Measurements from ENCODE around the gene BBS1.
"Not testable (repeated sequence)": the region's sequence is repeated elsewhere in the genome, so short reads cannot be mapped to it uniquely, and the experiment has no call there.

Gene BBS1

GRCh38 chr11:66530927-66531709 lies 20.7 kb downstream of the BBS1 start:
- DNase-seq (ENCODE audit: insufficient read length) (no peak), FAIRE-seq (no peak)
- no peak for TF ChIP-seq TAF1 (IDR thresholded peaks at IDR 0.05; ENCODE audit: borderline replicate concordance, low read depth, low read length)
- TF ChIP-seq POLR2AphosphoS5 (IDR thresholded peaks at IDR 0.05; ENCODE audit: low read depth, low read length), result no peak
- no peak for TF ChIP-seq POLR2A (IDR thresholded peaks at IDR 0.05; ENCODE audit: low read depth, low read length)

GRCh38 chr11:66531841-66532240 lies 21.4 kb downstream of the BBS1 start:
- DNase-seq (ENCODE audit: insufficient read length) (no peak), FAIRE-seq (no peak)
- TF ChIP-seq POLR2AphosphoS5 (IDR thresholded peaks at IDR 0.05; ENCODE audit: low read depth, low read length) (no peak), POLR2A (IDR thresholded peaks at IDR 0.05; ENCODE audit: low read depth, low read length) (no peak), TAF1 (IDR thresholded peaks at IDR 0.05; ENCODE audit: borderline replicate concordance, low read depth, low read length) (no peak)

GRCh38 chr11:66532784-66533183 lies 22.3 kb downstream of the BBS1 start:
- FAIRE-seq, result peak; percentile 38
- no peak for DNase-seq (ENCODE audit: insufficient read length)
- TF ChIP-seq POLR2AphosphoS5 (IDR thresholded peaks at IDR 0.05; ENCODE audit: low read depth, low read length) (no peak), POLR2A (IDR thresholded peaks at IDR 0.05; ENCODE audit: low read depth, low read length) (no peak), TAF1 (IDR thresholded peaks at IDR 0.05; ENCODE audit: borderline replicate concordance, low read depth, low read length) (no peak)

- no peak for DNase-seq (ENCODE audit: insufficient read length)
- no peak for FAIRE-seq
- TF ChIP-seq POLR2AphosphoS5 (IDR thresholded peaks at IDR 0.05; ENCODE audit: low read depth, low read length) (no peak), TAF1 (IDR thresholded peaks at IDR 0.05; ENCODE audit: borderline replicate concordance, low read depth, low read length) (no peak), POLR2A (IDR thresholded peaks at IDR 0.05; ENCODE audit: low read depth, low read length) (no peak)
Observed at GRCh38 chr11:66539170-66539869, 28.9 kb downstream of the BBS1 start.

GRCh38 chr11:66539870-66540213 lies 29.4 kb downstream of the BBS1 start:
- TF ChIP-seq POLR2A (IDR thresholded peaks at IDR 0.05; ENCODE audit: low read depth, low read length) (no peak), TAF1 (IDR thresholded peaks at IDR 0.05; ENCODE audit: borderline replicate concordance, low read depth, low read length) (no peak), POLR2AphosphoS5 (IDR thresholded peaks at IDR 0.05; ENCODE audit: low read depth, low read length) (no peak)
- no peak for FAIRE-seq
- no peak for DNase-seq (ENCODE audit: insufficient read length)

GRCh38 chr11:66540598-66540997 lies 30.2 kb downstream of the BBS1 start:
- not testable (repeated sequence) for DNase-seq (ENCODE audit: insufficient read length); FAIRE-seq

GRCh38 chr11:66541892-66542291 lies 31.5 kb downstream of the BBS1 start:
- FAIRE-seq (no peak), DNase-seq (ENCODE audit: insufficient read length) (no peak)
- TF ChIP-seq TAF1 (IDR thresholded peaks at IDR 0.05; ENCODE audit: borderline replicate concordance, low read depth, low read length), result no peak
- no peak for TF ChIP-seq POLR2A (IDR thresholded peaks at IDR 0.05; ENCODE audit: low read depth, low read length)
- no peak for TF ChIP-seq POLR2AphosphoS5 (IDR thresholded peaks at IDR 0.05; ENCODE audit: low read depth, low read length)

GRCh38 chr11:66542362-66542761 lies 31.9 kb downstream of the BBS1 start:
- FAIRE-seq, result no peak
- TF ChIP-seq POLR2AphosphoS5 (IDR thresholded peaks at IDR 0.05; ENCODE audit: low read depth, low read length) (no peak), TAF1 (IDR thresholded peaks at IDR 0.05; ENCODE audit: borderline replicate concordance, low read depth, low read length) (no peak), POLR2A (IDR thresholded peaks at IDR 0.05; ENCODE audit: low read depth, low read length) (no peak)

GRCh38 chr11:66543263-66544107 lies 33.0 kb downstream of the BBS1 start:
- TF ChIP-seq TAF1 (IDR thresholded peaks at IDR 0.05; ENCODE audit: borderline replicate concordance, low read depth, low read length), result no peak
- peak; percentile 45; the same call in 1 of the 2 replicates for TF ChIP-seq POLR2A (IDR thresholded peaks at IDR 0.05; ENCODE audit: low read depth, low read length)
- FAIRE-seq (peak; percentile 98), DNase-seq (ENCODE audit: insufficient read length) (peak; percentile 58)

More at GRCh38 chr11:66542362-66542761, 31.9 kb downstream of the BBS1 start:
- DNase-seq (ENCODE audit: insufficient read length), result no peak

GRCh38 chr11:66544952-66545351 lies 34.5 kb downstream of the BBS1 start:
- DNase-seq (ENCODE audit: insufficient read length); FAIRE-seq: not testable (repeated sequence)

- peak; percentile 96 for DNase-seq (ENCODE audit: insufficient read length)
- FAIRE-seq, result peak; percentile 99
- TF ChIP-seq POLR2A (IDR thresholded peaks at IDR 0.05; ENCODE audit: low read depth, low read length) (peak; percentile 76), TAF1 (IDR thresholded peaks at IDR 0.05; ENCODE audit: borderline replicate concordance, low read depth, low read length) (peak; percentile 33; the same call in 1 of the 2 replicates), POLR2AphosphoS5 (IDR thresholded peaks at IDR 0.05; ENCODE audit: low read depth, low read length) (peak; percentile 37; the same call in 1 of the 2 replicates)
Observed at GRCh38 chr11:66545701-66546367, 35.4 kb downstream of the BBS1 start, which contains the start of gene ZDHHC24. Gene ZDHHC24 (minus strand): TSS chr11:66546048. CDS start chr11:66546003, 45 bp downstream.

Measured in GM12892 (cell line).